Vagina (tissue), 2 donors: Measurements from ENCODE around the gene HRCT1.

ENCODE experiments used
- POLR2A ChIP-seq, 2 donors: fragments of 450-650 bp; IDR thresholded peaks; one replicate each; pipeline ENCODE4 v1.6.1; 2017; ENCODE audit warnings: antibody characterized with exemption in 2 of 2, mild to moderate bottlenecking in 2 of 2, moderate library complexity in 2 of 2
- TF ChIP-seq, protein P1 (sequence below), 3 experiments: fragments of 450-650 bp in 2 of 3; fragments of 200-600 bp in 1 of 3; sonication (generic) in 1 of 3; IDR thresholded peaks; one replicate each; pipeline ENCODE4 v1.5.1; 2017 to 2019; ENCODE audit warnings: antibody characterized with exemption in 3 of 3, mild to moderate bottlenecking in 2 of 3, moderate library complexity in 2 of 3

DNA sequence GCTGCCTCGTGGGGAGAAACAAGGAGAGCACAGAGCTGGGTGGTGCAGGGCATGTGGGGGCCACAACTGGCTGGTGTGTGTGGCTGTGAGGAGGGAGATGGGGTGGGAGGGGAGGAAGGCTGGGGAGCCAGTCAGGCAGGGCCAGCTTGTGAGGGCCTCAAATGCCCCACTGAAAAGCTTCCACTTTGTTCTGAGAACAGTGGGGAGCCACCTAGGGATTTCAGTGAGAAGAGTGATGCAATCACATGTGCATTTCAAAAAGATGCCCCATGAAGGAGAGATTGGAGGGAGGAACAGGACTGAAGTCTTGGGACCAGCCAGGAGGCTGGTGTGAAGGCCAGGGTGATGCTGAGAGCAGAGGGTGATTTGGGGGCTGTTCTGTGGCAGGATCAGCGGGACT lies 37.1 kb upstream of the HRCT1 start:
- TF ChIP-seq, protein P1, sequence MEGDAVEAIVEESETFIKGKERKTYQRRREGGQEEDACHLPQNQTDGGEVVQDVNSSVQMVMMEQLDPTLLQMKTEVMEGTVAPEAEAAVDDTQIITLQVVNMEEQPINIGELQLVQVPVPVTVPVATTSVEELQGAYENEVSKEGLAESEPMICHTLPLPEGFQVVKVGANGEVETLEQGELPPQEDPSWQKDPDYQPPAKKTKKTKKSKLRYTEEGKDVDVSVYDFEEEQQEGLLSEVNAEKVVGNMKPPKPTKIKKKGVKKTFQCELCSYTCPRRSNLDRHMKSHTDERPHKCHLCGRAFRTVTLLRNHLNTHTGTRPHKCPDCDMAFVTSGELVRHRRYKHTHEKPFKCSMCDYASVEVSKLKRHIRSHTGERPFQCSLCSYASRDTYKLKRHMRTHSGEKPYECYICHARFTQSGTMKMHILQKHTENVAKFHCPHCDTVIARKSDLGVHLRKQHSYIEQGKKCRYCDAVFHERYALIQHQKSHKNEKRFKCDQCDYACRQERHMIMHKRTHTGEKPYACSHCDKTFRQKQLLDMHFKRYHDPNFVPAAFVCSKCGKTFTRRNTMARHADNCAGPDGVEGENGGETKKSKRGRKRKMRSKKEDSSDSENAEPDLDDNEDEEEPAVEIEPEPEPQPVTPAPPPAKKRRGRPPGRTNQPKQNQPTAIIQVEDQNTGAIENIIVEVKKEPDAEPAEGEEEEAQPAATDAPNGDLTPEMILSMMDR (IDR thresholded peaks at IDR 0.05) = no peak
- no peak for TF ChIP-seq POLR2A (IDR thresholded peaks at IDR 0.05)
